Activated T-cell treated with anti-CD3 and anti-CD28 coated beads for 48 hours (primary cell): ENCODE measurements around the gene PFKP.
A peak's percentile ranks its signal among the peaks of the same experiment; 100 is the strongest.
"Not testable (repeated sequence)": the region's sequence is repeated elsewhere in the genome, so short reads cannot be mapped to it uniquely, and the experiment has no call there.

Experiments used
- DNase-seq: peaks from one replicate; pipeline ENCODE4 v3.0.0-alpha.2; 2020; ENCODE audit warnings: low read depth

PFKP gene

GRCh38 chr10:3047596-3047995, 19.8 kb upstream of the PFKP start:
- DNase-seq, result no peak

- DNase-seq, result no peak
Observed at GRCh38 chr10:3048119-3049019, 19.0 kb upstream of the PFKP start.

- DNase-seq, result no peak
Observed at GRCh38 chr10:3051692-3052091, 15.7 kb upstream of the PFKP start.

- DNase-seq, result no peak
Observed at GRCh38 chr10:3053155-3053554, 14.2 kb upstream of the PFKP start.

DNA sequence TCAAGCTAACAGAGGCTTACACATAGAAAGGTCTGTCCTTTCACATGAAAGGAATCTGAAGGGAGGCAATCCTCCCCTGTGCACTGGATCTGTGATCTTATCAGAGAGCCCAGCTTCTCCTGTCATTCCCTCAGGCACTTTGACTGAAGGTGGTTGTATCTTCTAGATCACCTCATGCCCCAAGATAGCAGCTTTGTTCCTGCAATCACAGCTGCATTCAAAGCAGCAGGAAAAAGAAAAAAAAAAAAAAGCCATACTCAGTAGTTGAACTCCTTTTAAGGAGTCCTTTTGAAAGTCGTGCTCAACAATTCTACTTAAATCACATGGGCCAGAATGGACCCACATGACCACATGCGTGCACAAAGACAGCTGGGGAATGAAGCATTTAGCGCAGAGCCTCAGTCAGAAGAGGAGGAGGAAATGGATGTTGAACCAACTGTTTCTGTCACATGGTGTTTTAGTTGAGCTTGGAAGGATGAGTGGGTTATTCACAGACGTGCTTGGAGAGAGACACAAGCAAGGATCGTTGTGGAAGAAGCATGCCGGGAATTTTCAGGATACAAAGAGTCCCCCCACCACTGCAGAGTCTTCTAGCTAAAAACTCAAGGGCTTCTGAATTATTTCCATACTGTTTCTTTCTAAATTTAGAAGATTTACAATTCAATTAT, 13.0 kb upstream of the PFKP start:
- DNase-seq, result no peak

DNA sequence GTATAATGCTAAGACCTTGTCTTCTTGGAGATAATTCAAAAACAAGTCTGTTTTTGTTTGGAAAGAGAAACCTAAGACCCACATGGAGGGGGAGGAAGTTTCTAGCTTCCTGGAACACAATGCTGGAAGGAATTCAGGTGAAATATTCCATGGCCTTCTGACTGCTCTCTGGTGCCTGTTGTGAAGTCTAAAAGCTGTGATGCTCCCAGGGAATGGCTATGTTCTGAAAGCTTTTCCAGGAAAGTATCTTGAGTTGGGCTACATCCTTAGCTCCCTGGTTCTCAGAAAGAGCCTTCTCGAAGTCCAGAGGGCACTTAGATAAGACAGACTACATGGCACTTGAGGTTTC, 12.5 kb upstream of the PFKP start:
- DNase-seq, result no peak

- DNase-seq, result no peak
Observed at GRCh38 chr10:3056280-3057037, 10.9 kb upstream of the PFKP start.

DNA sequence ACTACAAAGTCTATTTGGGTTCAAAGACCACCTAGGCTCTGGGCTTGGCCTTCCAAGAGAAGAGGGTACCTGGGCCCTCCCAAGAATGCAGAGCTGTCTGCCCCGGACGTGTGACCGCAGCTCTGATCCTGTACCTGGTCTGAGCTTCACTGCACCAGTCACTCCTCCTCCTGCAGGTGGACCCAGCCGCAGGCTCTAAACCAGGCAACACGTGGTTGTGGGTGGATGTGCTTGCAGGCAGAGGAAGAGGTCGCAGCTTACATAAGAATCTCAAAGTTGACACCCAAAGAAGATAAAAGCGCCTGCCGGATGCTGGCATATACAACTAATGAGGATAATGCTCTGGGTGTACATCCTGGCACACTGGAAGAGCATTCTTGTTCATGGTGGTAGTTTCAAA, 9.4 kb upstream of the PFKP start:
- DNase-seq, result no peak

- DNase-seq, result no peak
Observed at GRCh38 chr10:3059974-3060373, 7.4 kb upstream of the PFKP start.

- no peak for DNase-seq
Observed at GRCh38 chr10:3060481-3060889, 6.9 kb upstream of the PFKP start.

DNA sequence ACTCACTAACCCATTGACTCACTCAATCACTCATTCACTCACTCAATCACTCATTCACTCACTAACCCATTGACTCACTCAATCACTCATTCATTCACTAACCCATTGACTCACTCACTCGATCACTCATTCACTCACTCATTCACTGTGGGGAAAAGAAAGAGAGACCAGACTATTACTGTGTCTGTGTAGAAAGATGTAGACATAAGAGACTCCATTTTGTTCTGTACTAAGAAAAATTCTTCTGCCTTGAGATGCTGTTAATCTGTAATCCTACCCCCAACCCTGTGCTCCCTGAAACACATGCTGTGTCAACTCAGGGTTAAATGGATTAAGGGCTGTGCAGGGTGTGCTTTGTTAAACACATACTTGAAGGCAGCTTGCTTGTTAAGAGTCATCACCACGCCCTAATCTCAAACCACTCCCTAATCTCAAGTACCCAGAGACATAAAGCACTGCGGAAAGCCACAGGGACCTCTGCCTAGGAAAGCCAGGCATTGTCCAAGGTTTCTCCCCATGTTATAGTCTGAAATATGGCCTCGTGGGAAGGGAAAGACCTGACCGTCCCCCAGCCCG, 5.9 kb upstream of the PFKP start:
- DNase-seq, result not testable (repeated sequence)

- no peak for DNase-seq
Observed at GRCh38 chr10:3062502-3063186, 4.7 kb upstream of the PFKP start.

GRCh38 chr10:3064423-3064822, 2.9 kb upstream of the PFKP start:
- no peak for DNase-seq

DNA sequence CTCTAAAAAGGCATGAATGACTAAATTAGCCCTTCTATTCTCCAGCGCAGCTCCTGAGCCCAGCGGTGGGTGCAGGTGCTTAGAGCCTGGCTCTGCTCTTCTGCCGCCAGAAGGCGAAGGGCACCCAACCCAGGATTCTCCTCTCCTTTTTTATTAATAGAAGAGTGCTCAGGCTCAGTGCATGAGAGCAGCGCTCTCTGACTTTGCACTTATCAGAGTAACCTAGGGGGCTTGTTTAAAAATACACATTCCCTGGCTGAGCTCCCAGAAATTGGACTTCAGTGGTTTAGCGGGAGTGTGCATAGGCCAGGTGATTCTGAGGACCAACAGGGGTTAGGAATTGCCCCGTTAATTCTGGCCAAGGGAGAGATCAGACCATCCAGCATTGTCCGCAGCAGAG, 1.7 kb upstream of the PFKP start:
- DNase-seq, result no peak

DNA sequence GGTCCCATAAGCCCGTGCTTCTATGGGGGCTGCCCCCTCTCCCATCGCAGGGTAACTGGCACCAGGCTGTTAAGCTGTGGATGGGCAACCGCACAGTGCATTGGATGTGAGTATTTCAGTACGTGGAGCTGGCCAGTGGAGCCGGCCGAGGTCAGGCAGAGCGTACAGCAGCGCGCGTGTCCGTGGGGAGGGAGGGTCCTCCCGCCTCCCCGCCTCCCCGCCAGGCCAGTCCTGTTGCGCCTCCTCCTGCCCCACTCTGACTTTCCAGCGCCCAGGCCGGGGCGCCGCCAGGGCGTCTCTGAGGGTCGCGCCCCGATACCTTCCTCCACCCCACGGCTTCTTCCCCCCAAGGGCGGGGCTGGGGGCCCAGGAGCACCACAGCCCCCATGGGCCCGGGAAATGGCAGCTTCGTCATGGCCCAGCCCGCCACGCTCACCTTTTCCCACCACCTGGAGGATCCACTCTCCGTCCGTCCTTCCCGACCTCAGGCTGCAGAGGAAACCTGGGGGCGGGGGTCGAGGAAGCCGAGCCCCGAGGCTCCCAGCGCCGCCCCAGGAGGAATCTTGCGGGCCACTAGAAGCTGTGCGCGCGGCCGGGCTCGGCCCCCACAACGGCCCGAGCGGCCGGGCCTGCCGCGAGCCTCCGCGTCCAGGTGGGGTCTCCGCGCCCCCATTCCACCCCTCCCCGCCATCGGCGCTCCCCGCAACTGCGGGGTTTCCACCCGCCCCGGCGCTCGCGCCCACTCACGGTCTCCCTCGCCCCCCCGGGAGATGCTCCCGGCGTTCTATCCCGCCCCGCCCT, 831 bp upstream of the PFKP start:
- no peak for DNase-seq

- no peak for DNase-seq
Observed at GRCh38 chr10:3067859-3068179, 471 bp downstream of the PFKP start.

DNA sequence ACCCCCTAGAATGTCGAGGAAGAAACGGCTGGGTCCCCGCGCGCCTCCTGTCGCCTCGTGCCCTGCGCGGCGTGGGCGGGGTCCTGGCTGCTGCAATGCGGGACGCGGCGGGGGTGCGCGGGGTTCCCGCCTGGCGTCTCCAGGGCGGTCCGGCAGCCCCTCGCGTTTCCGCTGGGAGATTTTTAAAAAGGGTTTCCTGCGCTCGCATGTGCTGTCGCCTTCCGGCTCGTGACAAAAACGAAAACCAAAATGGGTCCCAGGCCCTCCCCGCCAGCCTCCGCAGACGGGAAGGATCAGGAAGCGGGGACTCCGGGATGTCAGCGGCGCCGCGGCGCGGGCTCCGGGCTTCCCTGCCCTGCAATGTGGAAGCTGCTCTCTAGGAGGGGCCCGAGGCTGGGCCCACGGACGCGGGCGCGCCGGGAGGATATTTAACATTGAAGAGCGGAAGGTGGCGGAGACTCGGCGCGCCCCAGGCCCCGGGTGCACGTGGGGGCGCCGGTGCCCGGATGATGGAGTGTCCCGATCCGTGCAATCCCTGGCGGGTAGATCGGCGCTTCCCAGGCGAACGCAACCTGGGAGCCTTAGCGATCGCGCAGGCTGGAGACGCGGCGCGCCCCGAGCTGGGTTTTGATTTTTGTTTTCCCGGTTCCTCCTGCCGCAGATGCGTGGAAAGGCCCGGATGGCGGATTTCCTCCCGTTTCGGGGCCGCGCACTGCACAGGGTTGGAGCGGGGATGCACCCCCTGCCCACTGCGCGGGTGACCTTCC, 1.0 kb downstream of the PFKP start:
- DNase-seq, result peak; percentile 65

DNA sequence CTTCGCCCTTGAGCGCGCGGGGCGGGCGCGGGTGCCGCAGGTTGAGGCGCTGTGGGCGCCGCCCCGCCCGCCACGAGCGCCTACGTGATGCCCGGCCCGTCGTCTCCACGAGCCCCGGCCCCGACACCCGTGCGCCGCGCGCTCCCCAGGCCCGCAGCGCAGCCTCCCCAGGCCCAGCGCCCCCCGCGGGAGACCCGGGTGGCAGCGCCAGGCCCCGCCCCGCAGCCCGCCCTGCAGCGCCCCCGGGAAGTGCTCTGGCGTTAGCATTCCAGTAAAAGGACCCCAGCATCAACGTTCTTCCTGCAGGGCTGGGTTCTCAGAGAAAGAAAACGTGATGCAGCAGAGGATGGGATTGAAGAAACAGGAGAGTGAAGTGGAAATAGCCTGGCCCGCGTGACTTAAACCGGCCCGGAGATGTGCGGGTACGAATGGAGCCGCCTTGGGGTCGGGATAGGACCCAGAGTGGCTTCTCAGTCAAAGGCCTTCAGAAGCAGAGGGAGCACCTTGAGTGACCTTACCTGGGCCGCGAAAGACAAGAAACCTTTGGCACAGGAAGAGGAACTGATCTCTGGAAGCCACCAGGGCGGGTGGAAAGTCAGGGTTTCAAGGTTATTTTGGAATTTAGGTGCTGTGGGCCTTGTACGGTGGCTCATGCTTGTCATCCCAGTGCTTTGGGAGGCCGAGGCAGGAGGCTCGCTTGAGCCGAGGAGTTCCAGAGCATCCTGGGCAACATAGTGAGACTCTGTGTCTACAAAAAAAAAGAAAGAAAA, 1.8 kb downstream of the PFKP start:
- peak; percentile 39 for DNase-seq

- DNase-seq, result no peak
Observed at GRCh38 chr10:3069876-3070275, 2.5 kb downstream of the PFKP start.
